MM.1S (cell line): ENCODE results near the gene UBIAD1.

Experiments
- DNase-seq: peaks from one replicate; pipeline ENCODE4 v3.0.0-alpha.2; 2015
- H2AFZ ChIP-seq: fragments of 300-600 bp; sonication (generic); 2 replicates; pipeline ENCODE4 v1.6.0; 2016; ENCODE audit warnings: antibody characterized with exemption, low read length
- H3F3A ChIP-seq: fragments of 300-600 bp; sonication (generic); 2 replicates; pipeline ENCODE4 v1.6.1; 2016; ENCODE audit warnings: mild to moderate bottlenecking, antibody characterized with exemption, low read length, moderate library complexity, mixed read lengths; ENCODE audit not compliant: insufficient read depth
- H3K27ac ChIP-seq: fragments of 300-600 bp; sonication (generic); 2 replicates; pipeline ENCODE4 v1.5.1; 2016; ENCODE audit warnings: mild to moderate bottlenecking, low read length
- H3K27me3 ChIP-seq: fragments of 300-600 bp; sonication (generic); replicated peaks from 2 replicates; pipeline ENCODE4 v1.6.0; 2016; ENCODE audit warnings: low read length; ENCODE audit not compliant: insufficient read depth
- H3K36me3 ChIP-seq: fragments of 300-600 bp; sonication (generic); replicated peaks from 2 replicates; pipeline ENCODE4 v1.6.1; 2016; ENCODE audit warnings: mild to moderate bottlenecking, low read length, mixed read lengths; ENCODE audit not compliant: insufficient read depth
- H3K4me1 ChIP-seq: fragments of 300-600 bp; sonication (generic); 2 replicates; pipeline ENCODE4 v1.6.1; 2016; ENCODE audit warnings: low read length, mixed read lengths
- H3K4me2 ChIP-seq: fragments of 300-600 bp; sonication (generic); 2 replicates; pipeline ENCODE4 v1.6.0; 2016; ENCODE audit warnings: low read depth, low read length
- H3K4me3 ChIP-seq: fragments of 300-600 bp; sonication (generic); 2 replicates; pipeline ENCODE4 v1.5.1; 2016; ENCODE audit warnings: low read length, mixed read lengths
- H3K79me2 ChIP-seq: fragments of 300-600 bp; sonication (generic); 2 replicates; pipeline ENCODE4 v1.6.1; 2016; ENCODE audit warnings: mixed run types, low read length, mixed read lengths
- H3K9ac ChIP-seq: fragments of 300-600 bp; sonication (generic); 2 replicates; pipeline ENCODE4 v1.6.1; 2016; ENCODE audit warnings: low read length, mixed read lengths
- H3K9me2 ChIP-seq: fragments of 300-600 bp; sonication (generic); replicated peaks from 2 replicates; pipeline ENCODE4 v1.6.1; 2016; ENCODE audit warnings: mild to moderate bottlenecking, low read length, mixed read lengths; ENCODE audit not compliant: insufficient read depth
- H3K9me3 ChIP-seq: fragments of 300-600 bp; sonication (generic); replicated peaks from 2 replicates; pipeline ENCODE4 v1.6.1; 2016; ENCODE audit warnings: mild to moderate bottlenecking, low read length, mixed read lengths; ENCODE audit not compliant: insufficient read depth
- H4K20me1 ChIP-seq: fragments of 300-600 bp; sonication (generic); 2 replicates; pipeline ENCODE4 v1.6.1; 2016; ENCODE audit warnings: mild to moderate bottlenecking, low read length, moderate library complexity, mixed read lengths; ENCODE audit not compliant: insufficient read depth
- CTCF ChIP-seq: fragments of 300-600 bp; sonication (generic); IDR thresholded peaks from 2 replicates; pipeline ENCODE4 v1.5.1; 2016; ENCODE audit warnings: antibody characterized with exemption, low read length, mixed read lengths
- EZH2 ChIP-seq: fragments of 300-600 bp; sonication (generic); optimal IDR thresholded peaks from 2 replicates; pipeline ENCODE3; 2017; ENCODE audit warnings: low read depth, mild to moderate bottlenecking, antibody characterized with exemption, low read length, mixed read lengths
- EZH2phosphoT487 ChIP-seq: fragments of 300-600 bp; sonication (generic); IDR thresholded peaks from 2 replicates; pipeline ENCODE4 v1.6.1; 2018; ENCODE audit warnings: antibody characterized with exemption, low read length

Gene UBIAD1

GRCh38 chr1:11252538-11252937 is 20.5 kb upstream of the UBIAD1 start:
- no peaks in the 10 kb centered on the region for H3K79me2 ChIP-seq
- no peak overlapping the region for H3K9ac ChIP-seq
- H3K9me3 ChIP-seq: no peaks in the 10 kb centered on the region
- no peaks in the 10 kb centered on the region for H3K4me1 ChIP-seq
- H3K9me2 ChIP-seq: no peaks in the 10 kb centered on the region
- no peak for TF ChIP-seq EZH2phosphoT487
- TF ChIP-seq EZH2: no peak
- TF ChIP-seq CTCF: no peak
- no peak overlapping the region for H3K4me2 ChIP-seq
- no peak overlapping the region for H3K4me3 ChIP-seq
- H3K27me3 ChIP-seq: no peaks in the 10 kb centered on the region
- peaks cover 3% of the 10 kb centered on the region for H3K36me3 ChIP-seq
- H3K27ac ChIP-seq: no peak overlapping the region
- H2AFZ ChIP-seq: no peak overlapping the region
- no peak for DNase-seq
- H4K20me1 ChIP-seq: no peaks in the 10 kb centered on the region
- H3F3A ChIP-seq: no peaks in the 10 kb centered on the region

GRCh38 chr1:11253226-11253625 is 19.8 kb upstream of the UBIAD1 start:
- H3K36me3 ChIP-seq: peaks cover 5% of the 10 kb centered on the region
- H3K27ac ChIP-seq: no peak overlapping the region
- H3K79me2 ChIP-seq: no peaks in the 10 kb centered on the region
- no peaks in the 10 kb centered on the region for H4K20me1 ChIP-seq
- no peaks in the 10 kb centered on the region for H3K4me1 ChIP-seq
- no peaks in the 10 kb centered on the region for H3K9me2 ChIP-seq
- TF ChIP-seq CTCF (no peak), EZH2phosphoT487 (no peak), EZH2 (no peak)
- no peaks in the 10 kb centered on the region for H3K27me3 ChIP-seq
- H3K4me2 ChIP-seq: no peak overlapping the region
- no peak for DNase-seq
- no peaks in the 10 kb centered on the region for H3F3A ChIP-seq
- H3K9ac ChIP-seq: no peak overlapping the region
- no peak overlapping the region for H2AFZ ChIP-seq
- no peak overlapping the region for H3K4me3 ChIP-seq
- H3K9me3 ChIP-seq: no peaks in the 10 kb centered on the region

- Histone ChIP-seq H3K9ac (no peak overlapping the region), H3K27me3 (no peaks in the 10 kb centered on the region), H2AFZ (no peak overlapping the region), H3K4me3 (no peak overlapping the region), H3K79me2 (peaks cover 12% of the 10 kb centered on the region), H4K20me1 (no peaks in the 10 kb centered on the region), H3K4me1 (no peaks in the 10 kb centered on the region), H3F3A (no peaks in the 10 kb centered on the region), H3K9me3 (no peaks in the 10 kb centered on the region), H3K27ac (no peak overlapping the region), H3K9me2 (no peaks in the 10 kb centered on the region), H3K36me3 (peaks cover 8% of the 10 kb centered on the region), H3K4me2 (no peak overlapping the region)
- DNase-seq: no peak
- TF ChIP-seq CTCF (no peak), EZH2phosphoT487 (no peak), EZH2 (no peak)
Measured at GRCh38 chr1:11256299-11256698, 16.7 kb upstream of the UBIAD1 start.
